Measurements from ENCODE around the gene CROCC. TPM values are rescaled to one million over a fixed set of nuclear protein-coding genes. Genes with fewer than 3 reads are reported as not detected.

CROCC gene
- total and polyA plus RNA-seq, 12 donors = 4.7 to 42.3 (median 6.3) TPM

- peaks cover under 1 to 13% (median 4%) of the 10 kb centered on the region in 9 donors for H3K4me1 ChIP-seq
- TF ChIP-seq CTCF (IDR thresholded peaks at IDR 0.05) = no peak
- ATAC-seq = no peak
- 94 to 95% methylated on average over 24 of the region's 24 CpGs for WGBS, 2 donors
- H3K36me3 ChIP-seq = peaks cover 0 to 71% (median 10%) of the 10 kb centered on the region in 9 donors
- DNase-seq = no peak
- no peaks in the 10 kb centered on the region for H3K9me3 ChIP-seq
- no peaks in the 10 kb centered on the region for H3K27me3 ChIP-seq
- no peak overlapping the region for H3K4me3 ChIP-seq
- H3K27ac ChIP-seq = no peak overlapping the region
- intact Hi-C loops (cut with DNase I) = loop anchor here in 1 of 10 donors (5.0 kb wide), 1 partner anchor 1387 kb away; the partner anchor contains the start of gene DDI2
Measured at GRCh38 chr1:17004466-17005364, 83.0 kb downstream of the CROCC start.

- intact Hi-C loops (cut with DNase I) = loop anchor here in 1 of 10 donors (5.0 kb wide), 1 partner anchor 1388 kb away; the partner anchor contains the start of gene DDI2
- no peak for TF ChIP-seq CTCF (IDR thresholded peaks at IDR 0.05)
- Histone ChIP-seq H3K4me1 (peaks cover 4 to 19% (median 11%) of the 10 kb centered on the region in 9 donors), H3K9me3 (no peaks in the 10 kb centered on the region), H3K27me3 (no peaks in the 10 kb centered on the region), H3K4me3 (no peak overlapping the region), H3K36me3 (peaks cover 0 to 64% (median 10%) of the 10 kb centered on the region in 9 donors), H3K27ac (no peak overlapping the region)
- WGBS, 2 donors = 95 to 96% methylated on average over 19 of the region's 19 CpGs
- no peak for DNase-seq
- no peak for ATAC-seq
Measured at GRCh38 chr1:17005365-17005740, 83.6 kb downstream of the CROCC start.

GRCh38 chr1:17007121-17007520 is 85.4 kb downstream of the CROCC start:
- Histone ChIP-seq H3K27me3 (no peaks in the 10 kb centered on the region), H3K36me3 (peaks cover 0 to 47% (median 10%) of the 10 kb centered on the region in 9 donors), H3K9me3 (no peaks in the 10 kb centered on the region), H3K4me3 (no peak overlapping the region), H3K27ac (no peak overlapping the region), H3K4me1 (peaks cover 7 to 32% (median 24%) of the 10 kb centered on the region in 9 donors)
- ATAC-seq (no peak), DNase-seq (no peak)
- 92% methylated on average over 8 of the region's 8 CpGs for WGBS, 2 donors
- no peak for TF ChIP-seq CTCF (IDR thresholded peaks at IDR 0.05)
- intact Hi-C loops (cut with DNase I) = loop anchor here in 1 of 10 donors (5.0 kb wide), 1 partner anchor 1390 kb away; the partner anchor contains the start of gene DDI2

GRCh38 chr1:17008208-17008855 is 86.6 kb downstream of the CROCC start:
- Histone ChIP-seq H3K4me1 (peaks cover 7 to 43% (median 26%) of the 10 kb centered on the region in 9 donors), H3K27ac (no peak overlapping the region), H3K36me3 (peaks cover 0 to 35% (median 10%) of the 10 kb centered on the region in 9 donors), H3K9me3 (no peaks in the 10 kb centered on the region), H3K27me3 (no peaks in the 10 kb centered on the region), H3K4me3 (no peak overlapping the region)
- WGBS, 2 donors = 93 to 94% methylated on average over 15 of the region's 15 CpGs
- no peak for TF ChIP-seq CTCF (IDR thresholded peaks at IDR 0.05)
- ATAC-seq = no peak
- DNase-seq = no peak
- intact Hi-C loops (cut with DNase I) = loop anchor here in 1 of 10 donors (5.0 kb wide), 1 partner anchor 1391 kb away; the partner anchor contains the start of gene DDI2

Data from heart right ventricle (tissue), 16 donors.